SW480 (cell line): ENCODE measurements around the gene LRIT1.

ENCODE experiments used
- DNase-seq: peaks from one replicate; pipeline ENCODE4 v3.0.0-alpha.2; 2016; ENCODE audit warnings: low spot score

Gene LRIT1

GRCh38 chr10:84254552-84255478 lies 13.5 kb upstream of the LRIT1 start:
- no peak for DNase-seq

DNA sequence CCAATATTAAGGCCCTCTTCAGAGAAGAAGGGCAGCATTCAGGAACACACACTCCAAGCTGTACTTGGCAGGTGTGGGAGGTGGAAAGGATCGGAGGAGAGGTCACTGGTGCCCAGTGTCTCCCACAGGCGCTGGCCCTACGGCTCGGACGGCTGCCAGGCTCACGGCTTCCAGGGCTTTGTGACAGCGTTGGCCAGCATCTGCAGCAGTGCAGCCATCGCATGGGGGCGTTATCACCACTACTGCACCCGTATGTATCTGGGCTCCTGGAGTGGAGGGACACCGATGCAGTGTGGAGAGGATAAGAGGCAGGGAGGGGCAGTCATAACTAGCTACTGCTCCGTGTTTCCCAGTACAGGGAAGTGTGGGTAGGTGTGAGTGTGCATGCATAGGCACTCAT lies 7.4 kb upstream of the LRIT1 start:
- DNase-seq = no peak

DNA sequence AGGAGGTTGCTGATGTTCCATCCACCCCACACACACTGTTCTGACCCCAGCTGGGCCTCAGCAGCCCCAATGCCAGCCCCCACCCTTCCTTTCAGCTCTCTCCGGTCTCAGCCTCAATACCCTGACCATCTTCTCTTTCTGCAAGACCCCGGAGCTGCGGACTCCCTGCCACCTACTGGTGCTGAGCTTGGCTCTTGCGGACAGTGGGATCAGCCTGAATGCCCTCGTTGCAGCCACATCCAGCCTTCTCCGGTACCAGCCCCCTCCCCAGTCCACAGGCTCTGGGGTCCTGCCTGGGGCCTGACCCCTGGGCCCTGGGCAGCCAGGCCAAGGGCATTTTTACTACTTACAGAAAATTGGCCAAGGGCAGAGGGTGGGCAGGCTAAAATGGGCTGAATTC lies 6.2 kb upstream of the LRIT1 start:
- DNase-seq = no peak

GRCh38 chr10:84244651-84245270 lies 3.4 kb upstream of the LRIT1 start, which contains the start of gene RGR:
RGR (plus strand) TSS chr10:84245053; CDS start chr10:84245091, 38 bp downstream.
- DNase-seq = peak; percentile 53

- no peak for DNase-seq
These were observed 2.4 kb upstream of the LRIT1 start for GRCh38 chr10:84243759-84244158.

GRCh38 chr10:84238909-84239308 lies 2.4 kb downstream of the LRIT1 start:
- DNase-seq = no peak

- no peak for DNase-seq
These were observed 3.9 kb downstream of the LRIT1 start for GRCh38 chr10:84237199-84238051.

DNA sequence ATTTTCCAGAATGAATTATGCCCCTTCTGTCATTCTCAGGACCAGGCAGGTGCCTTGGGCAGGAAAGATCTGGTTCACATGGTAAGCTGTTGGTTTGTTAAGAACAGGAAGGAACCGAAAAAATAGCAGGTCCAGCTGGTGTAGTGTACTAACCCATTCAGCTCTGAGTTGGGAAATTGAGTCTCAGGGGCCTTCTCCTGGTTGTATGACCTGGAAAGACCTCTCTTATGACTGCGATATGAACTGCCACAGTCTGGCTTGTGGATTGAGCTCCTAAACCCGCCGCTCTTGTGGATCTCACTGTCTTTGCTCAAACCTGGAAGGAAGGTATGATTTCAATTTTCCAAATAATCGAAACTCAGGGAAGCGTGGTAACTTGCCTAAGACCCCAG lies 4.5 kb downstream of the LRIT1 start:
- DNase-seq = no peak

- DNase-seq = no peak
These were observed 6.2 kb downstream of the LRIT1 start for GRCh38 chr10:84235096-84235495.

- DNase-seq = no peak
These were observed 6.9 kb downstream of the LRIT1 start for GRCh38 chr10:84234479-84234878.

- DNase-seq = no peak
These were observed 7.4 kb downstream of the LRIT1 start for GRCh38 chr10:84233940-84234339.

GRCh38 chr10:84232376-84232775 lies 9.0 kb downstream of the LRIT1 start:
- no peak for DNase-seq

GRCh38 chr10:84230359-84230758 lies 11.0 kb downstream of the LRIT1 start:
- no peak for DNase-seq

DNA sequence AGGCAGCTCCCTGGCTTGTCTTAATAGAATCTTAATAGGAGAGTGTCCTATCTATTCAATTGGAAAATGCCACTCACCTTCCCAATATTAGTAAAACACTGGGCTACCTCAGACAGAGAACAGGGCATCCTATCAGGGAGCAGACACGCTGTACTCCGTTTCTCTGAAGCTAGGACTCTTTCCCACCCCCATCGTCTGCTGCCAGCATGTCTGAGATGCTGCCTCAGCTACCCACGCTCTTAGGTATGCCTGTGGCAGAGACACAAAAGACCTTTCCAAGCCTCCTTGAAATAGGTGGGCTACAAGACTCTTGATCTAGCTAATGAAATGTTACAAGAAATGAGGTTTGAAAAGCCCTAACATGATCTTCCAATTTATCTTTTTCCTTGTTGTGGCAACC lies 13.5 kb downstream of the LRIT1 start:
- no peak for DNase-seq

DNA sequence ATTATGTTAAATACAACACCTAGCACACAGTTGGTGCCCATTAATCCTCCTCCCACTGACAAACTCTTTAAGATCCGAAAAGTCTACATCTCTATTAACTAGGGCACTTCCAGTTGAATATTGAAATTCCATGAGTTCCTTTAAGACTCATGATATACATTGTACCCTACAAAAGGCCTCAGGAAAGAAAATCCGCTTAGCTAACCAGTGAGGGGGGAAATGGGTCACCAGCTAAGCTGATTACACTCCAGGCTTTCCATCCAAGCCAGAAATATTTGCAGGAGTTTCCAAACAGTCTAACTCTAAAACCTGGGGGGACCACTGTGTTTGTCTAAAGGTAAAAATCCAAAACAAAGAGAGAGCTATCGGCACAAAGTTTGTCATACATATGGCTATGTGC lies 14.7 kb downstream of the LRIT1 start:
- DNase-seq = no peak

- no peak for DNase-seq
These were observed 15.7 kb downstream of the LRIT1 start, which contains the start of gene LRIT2 for GRCh38 chr10:84225427-84226173. LRIT2 (minus strand) TSS chr10:84225544; CDS start chr10:84225520, 24 bp downstream.

- no peak for DNase-seq
These were observed 16.8 kb downstream of the LRIT1 start for GRCh38 chr10:84224411-84225028.

DNA sequence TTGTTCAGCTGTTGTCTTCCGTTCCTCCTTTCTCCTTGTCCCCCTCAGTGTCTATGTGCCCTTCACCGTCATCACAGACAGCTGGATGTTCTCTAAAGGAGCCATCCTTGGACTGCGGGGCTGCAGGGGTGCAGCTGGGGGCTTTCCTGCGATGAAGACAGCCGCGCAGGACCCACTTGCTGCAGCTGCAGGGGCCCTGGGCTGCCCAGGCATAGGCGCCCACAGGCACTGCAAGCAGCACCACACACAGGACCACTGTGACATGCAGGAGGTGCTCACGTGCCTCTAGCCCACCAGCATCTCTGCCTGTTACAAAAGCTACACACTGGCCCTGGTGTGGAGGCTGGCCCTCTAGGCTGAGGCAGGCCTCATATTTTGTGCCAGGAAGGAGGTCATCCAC lies 19.4 kb downstream of the LRIT1 start:
- DNase-seq = no peak

- DNase-seq = no peak
These were observed 23.6 kb downstream of the LRIT1 start for GRCh38 chr10:84217746-84218145.

DNA sequence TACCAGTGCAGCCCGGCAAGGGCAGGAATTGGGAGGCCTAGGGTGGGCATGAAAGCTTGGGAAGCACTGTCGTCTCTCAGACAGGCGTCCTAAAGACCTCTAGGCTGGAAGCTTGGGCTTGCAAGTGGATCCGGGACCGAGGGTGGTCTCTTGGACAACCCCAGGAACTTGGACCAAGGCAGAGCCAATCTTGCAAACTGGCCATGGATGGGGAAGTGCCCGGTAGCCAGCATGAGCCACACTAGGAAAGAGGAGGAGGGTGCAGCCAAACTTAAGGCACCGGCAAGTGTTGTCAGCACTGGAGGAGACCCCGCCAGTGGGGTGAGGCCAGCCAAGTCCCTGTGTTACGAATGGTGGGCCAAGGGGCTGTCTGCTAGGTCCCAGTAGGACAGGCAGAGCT lies 24.5 kb downstream of the LRIT1 start:
- DNase-seq = no peak

- DNase-seq = no peak
These were observed 26.6 kb downstream of the LRIT1 start for GRCh38 chr10:84214612-84215235.
